Measurements from ENCODE around the gene CFAP68.

The CFAP68 gene

GRCh38 chr11:111909378-111909777 lies 30.0 kb downstream of the CFAP68 start:
- no peaks in the 10 kb centered on the region for H3K27me3 ChIP-seq (ENCODE audit: control insufficient read depth, insufficient read depth, low read length)
- no peaks in the 10 kb centered on the region for H3K36me3 ChIP-seq (ENCODE audit: control insufficient read depth, insufficient read depth, low read length)
- H2AFZ ChIP-seq, result peak overlapping the region; percentile 79
- no peaks in the 10 kb centered on the region for H3K9me3 ChIP-seq (ENCODE audit: control insufficient read depth, low read length)
- H3K4me3 ChIP-seq (ENCODE audit: low read depth, low read length), result no peak overlapping the region
- peaks cover 26% of the 10 kb centered on the region for H3K4me1 ChIP-seq
- TF ChIP-seq, protein P1, sequence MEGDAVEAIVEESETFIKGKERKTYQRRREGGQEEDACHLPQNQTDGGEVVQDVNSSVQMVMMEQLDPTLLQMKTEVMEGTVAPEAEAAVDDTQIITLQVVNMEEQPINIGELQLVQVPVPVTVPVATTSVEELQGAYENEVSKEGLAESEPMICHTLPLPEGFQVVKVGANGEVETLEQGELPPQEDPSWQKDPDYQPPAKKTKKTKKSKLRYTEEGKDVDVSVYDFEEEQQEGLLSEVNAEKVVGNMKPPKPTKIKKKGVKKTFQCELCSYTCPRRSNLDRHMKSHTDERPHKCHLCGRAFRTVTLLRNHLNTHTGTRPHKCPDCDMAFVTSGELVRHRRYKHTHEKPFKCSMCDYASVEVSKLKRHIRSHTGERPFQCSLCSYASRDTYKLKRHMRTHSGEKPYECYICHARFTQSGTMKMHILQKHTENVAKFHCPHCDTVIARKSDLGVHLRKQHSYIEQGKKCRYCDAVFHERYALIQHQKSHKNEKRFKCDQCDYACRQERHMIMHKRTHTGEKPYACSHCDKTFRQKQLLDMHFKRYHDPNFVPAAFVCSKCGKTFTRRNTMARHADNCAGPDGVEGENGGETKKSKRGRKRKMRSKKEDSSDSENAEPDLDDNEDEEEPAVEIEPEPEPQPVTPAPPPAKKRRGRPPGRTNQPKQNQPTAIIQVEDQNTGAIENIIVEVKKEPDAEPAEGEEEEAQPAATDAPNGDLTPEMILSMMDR (IDR thresholded peaks at IDR 0.05), result no peak
- H3K9ac ChIP-seq, result no peak overlapping the region
- no peaks in the 10 kb centered on the region for H3K79me2 ChIP-seq
- H3K27ac ChIP-seq, result peak overlapping the region; percentile 49
- H3K4me2 ChIP-seq (ENCODE audit: low read length), result peak overlapping the region; percentile 31

GRCh38 chr11:111910676-111911562 lies 31.6 kb downstream of the CFAP68 start:
- TF ChIP-seq, protein P1 (IDR thresholded peaks at IDR 0.05), result no peak
- no peak overlapping the region for H3K9ac ChIP-seq
- H3K36me3 ChIP-seq (ENCODE audit: control insufficient read depth, insufficient read depth, low read length), result no peaks in the 10 kb centered on the region
- H3K4me2 ChIP-seq (ENCODE audit: low read length), result peak overlapping the region; percentile 53
- H3K27me3 ChIP-seq (ENCODE audit: control insufficient read depth, insufficient read depth, low read length), result no peaks in the 10 kb centered on the region
- H2AFZ ChIP-seq, result peak overlapping the region; percentile 79
- H3K79me2 ChIP-seq, result no peaks in the 10 kb centered on the region
- peak overlapping the region; percentile 75 for H3K27ac ChIP-seq
- no peaks in the 10 kb centered on the region for H3K9me3 ChIP-seq (ENCODE audit: control insufficient read depth, low read length)
- peaks cover 26% of the 10 kb centered on the region for H3K4me1 ChIP-seq
- H3K4me3 ChIP-seq (ENCODE audit: low read depth, low read length), result peak overlapping the region; percentile 40

GRCh38 chr11:111911563-111912401 lies 32.4 kb downstream of the CFAP68 start, which contains the start of gene CRYAB:
Gene CRYAB (minus strand): TSS chr11:111911770. CDS start chr11:111911724, 46 bp downstream.
- H3K27ac ChIP-seq, result peak within 1 kb of the TSS; percentile 75
- H3K4me1 ChIP-seq, result peaks cover 26% of the 10 kb centered on the region
- H3K36me3 ChIP-seq (ENCODE audit: control insufficient read depth, insufficient read depth, low read length), result no peaks in the 10 kb centered on the region
- peak within 1 kb of the TSS; percentile 40 for H3K4me3 ChIP-seq (ENCODE audit: low read depth, low read length)
- H2AFZ ChIP-seq, result peak within 1 kb of the TSS; percentile 85
- no peaks in the 10 kb centered on the region for H3K27me3 ChIP-seq (ENCODE audit: control insufficient read depth, insufficient read depth, low read length)
- peak within 1 kb of the TSS; percentile 53 for H3K4me2 ChIP-seq (ENCODE audit: low read length)
- H3K79me2 ChIP-seq, result no peaks in the 10 kb centered on the region
- H3K9me3 ChIP-seq (ENCODE audit: control insufficient read depth, low read length), result no peaks in the 10 kb centered on the region
- TF ChIP-seq, protein P1 (IDR thresholded peaks at IDR 0.05), result no peak
- H3K9ac ChIP-seq, result no peak within 1 kb of the TSS

DNA sequence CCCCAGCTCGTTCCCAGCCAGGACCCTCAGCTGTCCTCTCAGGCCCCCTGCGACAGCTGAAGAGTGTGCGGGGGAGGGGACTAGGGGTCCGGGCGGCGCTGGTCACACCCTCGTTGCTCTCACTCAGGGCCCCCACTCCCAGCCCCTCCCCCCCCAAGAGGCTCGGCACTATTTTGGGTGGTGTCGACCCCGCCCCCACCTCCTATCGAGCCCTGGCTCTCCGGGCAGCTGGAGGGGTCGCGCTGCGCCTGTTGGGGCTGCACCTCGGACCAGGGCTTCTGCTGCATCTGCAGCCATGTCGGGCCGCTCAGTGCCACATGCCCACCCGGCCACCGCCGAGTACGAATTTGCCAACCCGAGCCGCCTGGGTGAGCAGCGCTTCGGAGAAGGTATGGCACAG lies 33.2 kb downstream of the CFAP68 start, which contains the start of gene HSPB2:
Gene HSPB2, plus strand, starts transcription at position 200 of the 400 bp plus-strand sequence. Its CDS starts 96 bp downstream, at position 296.
- Histone ChIP-seq H3K4me2 (ENCODE audit: low read length) (peak within 1 kb of the TSS; percentile 53), H3K9me3 (ENCODE audit: control insufficient read depth, low read length) (no peaks in the 10 kb centered on the region), H3K79me2 (no peaks in the 10 kb centered on the region), H3K27ac (peak within 1 kb of the TSS; percentile 75), H3K4me1 (peaks cover 26% of the 10 kb centered on the region), H3K9ac (no peak within 1 kb of the TSS), H3K4me3 (ENCODE audit: low read depth, low read length) (peak within 1 kb of the TSS; percentile 40), H3K36me3 (ENCODE audit: control insufficient read depth, insufficient read depth, low read length) (no peaks in the 10 kb centered on the region), H2AFZ (peak within 1 kb of the TSS; percentile 85), H3K27me3 (ENCODE audit: control insufficient read depth, insufficient read depth, low read length) (no peaks in the 10 kb centered on the region)
- TF ChIP-seq, protein P1 (IDR thresholded peaks at IDR 0.05), result no peak

Data from parathyroid adenoma (tissue), 2 donors.